ENCODE data around the gene HDLBP. TPM values are rescaled to one million over a fixed set of nuclear protein-coding genes. Genes with fewer than 3 reads are reported as not detected.

HDLBP gene
- total RNA-seq, 4 donors from 2014 or later = 324 to 412 (median 363) TPM

GRCh38 chr2:241228860-241229516 is 86.5 kb downstream of the HDLBP start:
- no peak overlapping the region for H3K4me3 ChIP-seq
- peaks cover 0 to 9% (median 6%) of the 10 kb centered on the region in 4 donors for H3K4me1 ChIP-seq
- TF ChIP-seq EP300 (IDR thresholded peaks at IDR 0.05) (no peak), POLR2A (IDR thresholded peaks at IDR 0.05) (no peak)
- TF ChIP-seq, protein P1, sequence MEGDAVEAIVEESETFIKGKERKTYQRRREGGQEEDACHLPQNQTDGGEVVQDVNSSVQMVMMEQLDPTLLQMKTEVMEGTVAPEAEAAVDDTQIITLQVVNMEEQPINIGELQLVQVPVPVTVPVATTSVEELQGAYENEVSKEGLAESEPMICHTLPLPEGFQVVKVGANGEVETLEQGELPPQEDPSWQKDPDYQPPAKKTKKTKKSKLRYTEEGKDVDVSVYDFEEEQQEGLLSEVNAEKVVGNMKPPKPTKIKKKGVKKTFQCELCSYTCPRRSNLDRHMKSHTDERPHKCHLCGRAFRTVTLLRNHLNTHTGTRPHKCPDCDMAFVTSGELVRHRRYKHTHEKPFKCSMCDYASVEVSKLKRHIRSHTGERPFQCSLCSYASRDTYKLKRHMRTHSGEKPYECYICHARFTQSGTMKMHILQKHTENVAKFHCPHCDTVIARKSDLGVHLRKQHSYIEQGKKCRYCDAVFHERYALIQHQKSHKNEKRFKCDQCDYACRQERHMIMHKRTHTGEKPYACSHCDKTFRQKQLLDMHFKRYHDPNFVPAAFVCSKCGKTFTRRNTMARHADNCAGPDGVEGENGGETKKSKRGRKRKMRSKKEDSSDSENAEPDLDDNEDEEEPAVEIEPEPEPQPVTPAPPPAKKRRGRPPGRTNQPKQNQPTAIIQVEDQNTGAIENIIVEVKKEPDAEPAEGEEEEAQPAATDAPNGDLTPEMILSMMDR (IDR thresholded peaks at IDR 0.05) = no peak
- no peaks in the 10 kb centered on the region for H3K9me3 ChIP-seq
- H3K36me3 ChIP-seq = peaks cover 2 to 91% (median 51%) of the 10 kb centered on the region in 3 donors
- WGBS, 2 donors = 72 to 73% methylated on average over 17 to 20 of the region's 20 CpGs
- H3K27me3 ChIP-seq = no peaks in the 10 kb centered on the region
- H3K27ac ChIP-seq = no peak overlapping the region
- no peak for DNase-seq (ENCODE audit: low spot score in 2 of 2)

DNA sequence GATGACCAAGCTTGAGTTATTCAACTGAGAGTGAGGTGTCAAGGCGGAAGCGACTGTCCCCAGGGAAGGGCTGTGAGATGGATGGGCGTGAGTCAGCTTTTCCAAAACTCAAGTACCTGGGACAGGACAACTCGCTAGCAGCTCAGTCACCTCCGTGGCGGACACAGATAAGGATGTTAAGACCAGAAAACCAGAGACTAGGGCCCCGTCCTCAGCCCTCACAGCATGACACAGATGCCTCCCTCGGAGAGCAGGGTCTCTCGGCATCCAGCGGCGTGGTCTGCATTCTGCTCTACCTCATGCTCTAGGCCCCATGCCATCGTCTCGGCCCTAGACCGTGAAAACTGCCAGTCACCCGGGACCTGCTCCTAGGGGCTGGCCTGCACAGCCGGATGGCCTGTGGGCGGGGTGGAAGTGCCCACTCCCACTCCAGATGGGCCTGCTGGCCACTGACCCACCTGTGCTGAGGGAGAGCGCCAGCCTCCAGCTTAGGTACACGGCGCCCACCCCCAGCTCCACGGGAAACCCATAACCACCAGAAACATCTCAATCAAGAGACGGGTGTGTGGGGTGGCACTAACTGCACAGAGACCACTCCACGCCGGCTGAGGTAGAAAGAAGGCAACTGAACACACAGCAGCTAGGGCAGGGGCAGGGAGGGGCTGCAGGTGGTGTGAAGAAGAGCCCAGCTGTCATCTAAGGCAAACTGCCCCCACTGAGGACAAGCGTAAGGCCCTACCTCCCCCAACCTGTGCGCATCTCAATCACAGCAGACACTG is 87.2 kb downstream of the HDLBP start:
- WGBS, 2 donors = 88 to 94% methylated on average over 19 to 26 of the region's 26 CpGs

GRCh38 chr2:241227594-241227993 is 87.9 kb downstream of the HDLBP start:
- DNase-seq (ENCODE audit: low spot score in 2 of 2) = no peak

More for the DNA sequence above, 87.2 kb downstream of the HDLBP start:
- no peak overlapping the region for H3K4me3 ChIP-seq
- no peaks in the 10 kb centered on the region for H3K27me3 ChIP-seq
- no peak overlapping the region for H3K27ac ChIP-seq
- no peaks in the 10 kb centered on the region for H3K9me3 ChIP-seq
- no peak for DNase-seq (ENCODE audit: low spot score in 2 of 2)
- peaks cover 0 to 16% (median 10%) of the 10 kb centered on the region in 4 donors for H3K4me1 ChIP-seq
- TF ChIP-seq POLR2A (IDR thresholded peaks at IDR 0.05) = no peak
- TF ChIP-seq EP300 (IDR thresholded peaks at IDR 0.05) = no peak
- TF ChIP-seq, protein P1 (IDR thresholded peaks at IDR 0.05) = no peak
- peaks cover 2 to 84% (median 44%) of the 10 kb centered on the region in 3 donors for H3K36me3 ChIP-seq

GRCh38 chr2:241226723-241227572 is 88.5 kb downstream of the HDLBP start:
- no peaks in the 10 kb centered on the region for H3K27me3 ChIP-seq
- H3K4me3 ChIP-seq = no peak overlapping the region
- TF ChIP-seq POLR2A (IDR thresholded peaks at IDR 0.05) (no peak), EP300 (IDR thresholded peaks at IDR 0.05) (no peak)
- TF ChIP-seq, protein P1 (IDR thresholded peaks at IDR 0.05) = no peak
- no peaks in the 10 kb centered on the region for H3K9me3 ChIP-seq
- DNase-seq (ENCODE audit: low spot score in 2 of 2) = no peak
- H3K4me1 ChIP-seq = peaks cover 0 to 16% (median 10%) of the 10 kb centered on the region in 4 donors
- H3K36me3 ChIP-seq = peaks cover 2 to 70% (median 33%) of the 10 kb centered on the region in 3 donors
- no peak overlapping the region for H3K27ac ChIP-seq
- 87 to 91% methylated on average over 18 to 19 of the region's 19 CpGs for WGBS, 2 donors

More at GRCh38 chr2:241227594-241227993, 87.9 kb downstream of the HDLBP start:
- H3K36me3 ChIP-seq = peaks cover 2 to 77% (median 37%) of the 10 kb centered on the region in 3 donors
- WGBS, 2 donors = 84 to 89% methylated on average over 8 of the region's 8 CpGs
- no peak overlapping the region for H3K4me3 ChIP-seq
- H3K4me1 ChIP-seq = peaks cover 0 to 16% (median 10%) of the 10 kb centered on the region in 4 donors
- H3K27me3 ChIP-seq = no peaks in the 10 kb centered on the region
- no peaks in the 10 kb centered on the region for H3K9me3 ChIP-seq
- no peak for TF ChIP-seq POLR2A (IDR thresholded peaks at IDR 0.05)
- TF ChIP-seq EP300 (IDR thresholded peaks at IDR 0.05) = no peak
- TF ChIP-seq, protein P1 (IDR thresholded peaks at IDR 0.05) = no peak
- H3K27ac ChIP-seq = no peak overlapping the region

All from tibial nerve (tissue), 4 donors.